OCI-LY3 (cell line): ENCODE results near the gene HIBADH.

ENCODE experiments used
- EZH2phosphoT487 ChIP-seq: fragments of 200-600 bp; shearing (Covaris generic); IDR thresholded peaks from 2 replicates; pipeline ENCODE4 v1.6.1; 2018; ENCODE audit warnings: antibody characterized with exemption, mixed run types, low read depth
- TF ChIP-seq, protein P1 (sequence below): fragments of 200-600, 300-600 bp; sonication (generic); IDR thresholded peaks from 2 replicates; pipeline ENCODE4 v1.5.1; 2014; ENCODE audit warnings: antibody characterized with exemption, low read length, low read depth

DNA sequence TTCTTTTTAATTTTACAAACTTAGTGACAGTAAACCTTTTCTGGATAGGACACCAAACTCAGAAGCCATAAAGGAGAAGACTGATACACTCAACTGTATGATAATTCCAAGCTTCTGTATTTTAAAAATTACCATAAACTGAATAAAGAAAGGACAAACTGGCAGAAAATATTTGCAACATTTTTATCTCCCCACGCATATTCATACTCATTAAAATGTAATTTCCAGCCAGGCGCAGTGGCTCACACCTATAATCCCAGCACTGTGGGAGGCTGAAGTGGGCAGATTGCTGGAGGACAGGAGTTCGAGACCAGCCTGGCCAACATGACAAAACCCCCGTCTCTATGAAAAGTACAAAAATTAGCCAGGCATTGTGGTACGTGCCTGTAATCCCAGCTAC lies 67.7 kb downstream of the HIBADH start:
- TF ChIP-seq, protein P1, sequence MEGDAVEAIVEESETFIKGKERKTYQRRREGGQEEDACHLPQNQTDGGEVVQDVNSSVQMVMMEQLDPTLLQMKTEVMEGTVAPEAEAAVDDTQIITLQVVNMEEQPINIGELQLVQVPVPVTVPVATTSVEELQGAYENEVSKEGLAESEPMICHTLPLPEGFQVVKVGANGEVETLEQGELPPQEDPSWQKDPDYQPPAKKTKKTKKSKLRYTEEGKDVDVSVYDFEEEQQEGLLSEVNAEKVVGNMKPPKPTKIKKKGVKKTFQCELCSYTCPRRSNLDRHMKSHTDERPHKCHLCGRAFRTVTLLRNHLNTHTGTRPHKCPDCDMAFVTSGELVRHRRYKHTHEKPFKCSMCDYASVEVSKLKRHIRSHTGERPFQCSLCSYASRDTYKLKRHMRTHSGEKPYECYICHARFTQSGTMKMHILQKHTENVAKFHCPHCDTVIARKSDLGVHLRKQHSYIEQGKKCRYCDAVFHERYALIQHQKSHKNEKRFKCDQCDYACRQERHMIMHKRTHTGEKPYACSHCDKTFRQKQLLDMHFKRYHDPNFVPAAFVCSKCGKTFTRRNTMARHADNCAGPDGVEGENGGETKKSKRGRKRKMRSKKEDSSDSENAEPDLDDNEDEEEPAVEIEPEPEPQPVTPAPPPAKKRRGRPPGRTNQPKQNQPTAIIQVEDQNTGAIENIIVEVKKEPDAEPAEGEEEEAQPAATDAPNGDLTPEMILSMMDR, result no peak
- TF ChIP-seq EZH2phosphoT487, result no peak
